ENCODE results near the gene SUN5.

The SUN5 gene

GRCh38 chr20:33034115-33034514 lies 29.9 kb upstream of the SUN5 start:
- TF ChIP-seq POLR2AphosphoS5 (IDR thresholded peaks at IDR 0.05; ENCODE audit: low read depth, low read length) = no peak
- TF ChIP-seq POLR2A (IDR thresholded peaks at IDR 0.05; ENCODE audit: low read depth, low read length) = no peak
- TF ChIP-seq TAF1 (IDR thresholded peaks at IDR 0.05; ENCODE audit: borderline replicate concordance, low read depth, low read length) = no peak
- FAIRE-seq = no peak
- DNase-seq (ENCODE audit: insufficient read length) = no peak

- no peak for DNase-seq (ENCODE audit: insufficient read length)
- TF ChIP-seq POLR2AphosphoS5 (IDR thresholded peaks at IDR 0.05; ENCODE audit: low read depth, low read length) (no peak), TAF1 (IDR thresholded peaks at IDR 0.05; ENCODE audit: borderline replicate concordance, low read depth, low read length) (no peak), POLR2A (IDR thresholded peaks at IDR 0.05; ENCODE audit: low read depth, low read length) (no peak)
- FAIRE-seq = no peak
Measured at GRCh38 chr20:33033381-33033780, 29.1 kb upstream of the SUN5 start.

DNA sequence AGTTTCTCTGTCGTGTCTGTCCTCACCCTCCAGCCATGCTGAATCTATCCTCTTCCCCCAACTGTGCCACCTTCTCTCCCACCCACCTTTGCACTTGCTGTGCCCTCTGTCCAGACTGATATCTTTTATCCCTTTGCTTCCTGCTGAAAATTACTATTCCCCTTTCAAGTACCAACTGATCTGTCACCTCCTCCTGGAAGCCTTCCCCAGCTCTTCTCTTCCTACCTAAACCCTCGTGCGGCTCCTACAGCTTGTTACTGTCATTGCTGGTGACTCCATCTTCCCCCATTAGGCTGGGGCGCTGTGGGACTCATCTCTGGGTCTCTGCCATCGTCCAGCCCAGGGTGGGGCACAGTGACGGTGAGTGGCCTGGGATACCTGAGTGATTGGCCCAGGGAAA lies 28.3 kb upstream of the SUN5 start:
- FAIRE-seq = no peak
- no peak for TF ChIP-seq POLR2A (IDR thresholded peaks at IDR 0.05; ENCODE audit: low read depth, low read length)
- no peak for TF ChIP-seq TAF1 (IDR thresholded peaks at IDR 0.05; ENCODE audit: borderline replicate concordance, low read depth, low read length)
- TF ChIP-seq POLR2AphosphoS5 (IDR thresholded peaks at IDR 0.05; ENCODE audit: low read depth, low read length) = no peak
- no peak for DNase-seq (ENCODE audit: insufficient read length)

GRCh38 chr20:33031531-33031930 lies 27.3 kb upstream of the SUN5 start, which contains the start of gene BPIFB6:
TSS of gene BPIFB6 (plus strand) at chr20:33031648. CDS start at chr20:33031648, 0 bp downstream.
- TF ChIP-seq POLR2AphosphoS5 (IDR thresholded peaks at IDR 0.05; ENCODE audit: low read depth, low read length) (no peak), TAF1 (IDR thresholded peaks at IDR 0.05; ENCODE audit: borderline replicate concordance, low read depth, low read length) (no peak), POLR2A (IDR thresholded peaks at IDR 0.05; ENCODE audit: low read depth, low read length) (no peak)
- FAIRE-seq (no peak), DNase-seq (ENCODE audit: insufficient read length) (no peak)

- FAIRE-seq (no peak), DNase-seq (ENCODE audit: insufficient read length) (no peak)
- TF ChIP-seq POLR2A (IDR thresholded peaks at IDR 0.05; ENCODE audit: low read depth, low read length) (no peak), TAF1 (IDR thresholded peaks at IDR 0.05; ENCODE audit: borderline replicate concordance, low read depth, low read length) (no peak), POLR2AphosphoS5 (IDR thresholded peaks at IDR 0.05; ENCODE audit: low read depth, low read length) (no peak)
Measured at GRCh38 chr20:33030569-33030968, 26.3 kb upstream of the SUN5 start.

- TF ChIP-seq POLR2AphosphoS5 (IDR thresholded peaks at IDR 0.05; ENCODE audit: low read depth, low read length) = no peak
- no peak for TF ChIP-seq TAF1 (IDR thresholded peaks at IDR 0.05; ENCODE audit: borderline replicate concordance, low read depth, low read length)
- no peak for TF ChIP-seq POLR2A (IDR thresholded peaks at IDR 0.05; ENCODE audit: low read depth, low read length)
- FAIRE-seq (no peak), DNase-seq (ENCODE audit: insufficient read length) (no peak)
Measured at GRCh38 chr20:33030076-33030475, 25.8 kb upstream of the SUN5 start.

GRCh38 chr20:33028875-33029274 lies 24.6 kb upstream of the SUN5 start:
- DNase-seq (ENCODE audit: insufficient read length) = no peak
- no peak for TF ChIP-seq POLR2A (IDR thresholded peaks at IDR 0.05; ENCODE audit: low read depth, low read length)
- no peak for TF ChIP-seq TAF1 (IDR thresholded peaks at IDR 0.05; ENCODE audit: borderline replicate concordance, low read depth, low read length)
- no peak for TF ChIP-seq POLR2AphosphoS5 (IDR thresholded peaks at IDR 0.05; ENCODE audit: low read depth, low read length)
- FAIRE-seq = no peak

GRCh38 chr20:33027769-33028751 lies 23.8 kb upstream of the SUN5 start:
- TF ChIP-seq TAF1 (IDR thresholded peaks at IDR 0.05; ENCODE audit: borderline replicate concordance, low read depth, low read length) (no peak), POLR2A (IDR thresholded peaks at IDR 0.05; ENCODE audit: low read depth, low read length) (no peak), POLR2AphosphoS5 (IDR thresholded peaks at IDR 0.05; ENCODE audit: low read depth, low read length) (no peak)
- DNase-seq (ENCODE audit: insufficient read length) = no peak
- no peak for FAIRE-seq

GRCh38 chr20:33026779-33027759 lies 22.8 kb upstream of the SUN5 start:
- no peak for DNase-seq (ENCODE audit: insufficient read length)
- no peak for TF ChIP-seq TAF1 (IDR thresholded peaks at IDR 0.05; ENCODE audit: borderline replicate concordance, low read depth, low read length)
- TF ChIP-seq POLR2A (IDR thresholded peaks at IDR 0.05; ENCODE audit: low read depth, low read length) = no peak
- TF ChIP-seq POLR2AphosphoS5 (IDR thresholded peaks at IDR 0.05; ENCODE audit: low read depth, low read length) = no peak
- FAIRE-seq = no peak

GRCh38 chr20:33026072-33026778 lies 22.0 kb upstream of the SUN5 start:
- FAIRE-seq = no peak
- DNase-seq (ENCODE audit: insufficient read length) = no peak
- TF ChIP-seq POLR2AphosphoS5 (IDR thresholded peaks at IDR 0.05; ENCODE audit: low read depth, low read length) (no peak), TAF1 (IDR thresholded peaks at IDR 0.05; ENCODE audit: borderline replicate concordance, low read depth, low read length) (no peak), POLR2A (IDR thresholded peaks at IDR 0.05; ENCODE audit: low read depth, low read length) (no peak)

Data from GM12892 (cell line).